Transverse colon (tissue), 4 donors: ENCODE data around the gene ERGIC1. TPM values are rescaled to one million over a fixed set of nuclear protein-coding genes. Genes with fewer than 3 reads are reported as not detected.
A peak's percentile ranks its signal among the peaks of the same experiment; 100 is the strongest.

Experiments
- DNase-seq: peaks from one replicate; pipeline ENCODE4 v3.0.0-alpha.2; 2019
- H3K27ac ChIP-seq, 4 donors: fragments of 200-600 bp; sonication (generic); 2 replicates each; pipeline ENCODE4 v1.5.1; 2016 to 2018; ENCODE audit warnings: inconsistent platforms in 4 of 4
- H3K27me3 ChIP-seq: fragments of 200-600 bp; sonication (generic); 2 replicates; pipeline ENCODE4 v1.5.1; 2017; ENCODE audit warnings: inconsistent platforms
- H3K36me3 ChIP-seq, 4 donors: fragments of 200-600 bp; sonication (generic); 2 replicates each; pipeline ENCODE4 v1.5.1; 2017 to 2019; ENCODE audit warnings: inconsistent platforms in 4 of 4
- H3K4me1 ChIP-seq, 4 donors: fragments of 200-600 bp; sonication (generic); 2 replicates each; pipeline ENCODE4 v1.5.1; 2017 to 2020; ENCODE audit warnings: inconsistent platforms in 4 of 4
- H3K4me3 ChIP-seq, 4 donors: fragments of 200-600 bp; sonication (generic); 1 replicate in 1 of 4; 2 replicates in 3 of 4; pipeline versions ENCODE4 v1.5.1 to v1.6.1; 2017 to 2019; ENCODE audit warnings: inconsistent platforms in 4 of 4
- H3K9me3 ChIP-seq, 2 donors: fragments of 200-600 bp; sonication (generic); 2 replicates each; pipeline ENCODE4 v1.5.1; 2017 to 2019; ENCODE audit warnings: inconsistent platforms in 2 of 2
- EP300 ChIP-seq: sonication (generic); formaldehyde crosslinking; IDR thresholded peaks from one replicate; pipeline ENCODE4 v1.6.1; 2017; ENCODE audit warnings: antibody characterized with exemption, low read depth
- POLR2A ChIP-seq: fragments of 450-650 bp; IDR thresholded peaks from one replicate; pipeline ENCODE4 v1.6.1; 2016; ENCODE audit warnings: antibody characterized with exemption, mild to moderate bottlenecking, moderate library complexity
- POLR2AphosphoS5 ChIP-seq, 3 donors: sonication (generic); formaldehyde crosslinking; IDR thresholded peaks; one replicate each; pipeline ENCODE4 v1.6.1; 2016; ENCODE audit warnings: antibody characterized with exemption in 3 of 3
- WGBS, 2 donors: methylation state at CpG; one replicate each; pipeline ENCODE4 v1.1.5; 2018; ENCODE audit warnings: low coverage in 1 of 2; 5-methylcytosine and 5-hydroxymethylcytosine counted together
- in situ Hi-C, 4 donors: fragments of 200-750 bp; cut with MboI; loops; one replicate each; pipeline versions ENCODE4 v1.15.0 to v1.15.1; 2017; ENCODE audit warnings: low sequenced_read_pairs in 3 of 4, low pct_ligation_motif_present in 1 of 4, low pct_unique_long_range_greater_than_20kb in 1 of 4
- intact Hi-C: fragments of 100-400 bp; cut with DNase I; formaldehyde crosslinking; loops from one replicate; pipeline ENCODE4 v1.15.1; 2023; ENCODE audit warnings: low total_unique reads
- total RNA-seq, 4 donors: library from RNA; depleted of rRNA; stranded (reverse); fragments of >200 nt; gene quantifications; one replicate each; pipeline ENCODE4 v1.1.0, GENCODE V29; 2016
- TF ChIP-seq, protein P1 (sequence below), 5 experiments: fragments of 200-600 bp in 3 of 5; fragments of 450-650 bp in 2 of 5; sonication (generic) in 3 of 5; IDR thresholded peaks; 1 replicate in 2 of 5; 2 replicates in 3 of 5; pipeline ENCODE4 v1.5.1; 2016 to 2017; ENCODE audit warnings: antibody characterized with exemption in 5 of 5, inconsistent platforms in 3 of 5, mild to moderate bottlenecking in 2 of 5, moderate library complexity in 1 of 5

Gene ERGIC1
- total RNA-seq, 4 donors from 2014 or later = 125 to 252 (median 184) TPM

GRCh38 chr5:172953776-172954675 is 120.0 kb downstream of the ERGIC1 start:
- no peaks in the 10 kb centered on the region for H3K27me3 ChIP-seq
- no peak for TF ChIP-seq POLR2AphosphoS5 (IDR thresholded peaks at IDR 0.05)
- no peaks in the 10 kb centered on the region for H3K9me3 ChIP-seq
- in situ Hi-C loops = loop anchor here in 2 of 4 donors (10.0 to 25.0 kb wide), 2 partner anchors 333 to 489 kb away; no protein-coding TSS in a partner anchor
- DNase-seq = no peak
- intact Hi-C loops = loop anchor here (5.0 kb wide), 1 partner anchor 477 kb away; no protein-coding TSS in a partner anchor
- H3K4me1 ChIP-seq = peaks cover 0 to 8% (median 5%) of the 10 kb centered on the region in 4 donors
- peak overlapping the region in 2 of 4 donors; percentile 24 to 51 for H3K27ac ChIP-seq
- WGBS, 2 donors = 65 to 77% methylated on average over 10 to 15 of the region's 15 CpGs
- H3K4me3 ChIP-seq = no peak overlapping the region
- H3K36me3 ChIP-seq = peaks cover 0 to 3% (median 0%) of the 10 kb centered on the region in 4 donors

DNA sequence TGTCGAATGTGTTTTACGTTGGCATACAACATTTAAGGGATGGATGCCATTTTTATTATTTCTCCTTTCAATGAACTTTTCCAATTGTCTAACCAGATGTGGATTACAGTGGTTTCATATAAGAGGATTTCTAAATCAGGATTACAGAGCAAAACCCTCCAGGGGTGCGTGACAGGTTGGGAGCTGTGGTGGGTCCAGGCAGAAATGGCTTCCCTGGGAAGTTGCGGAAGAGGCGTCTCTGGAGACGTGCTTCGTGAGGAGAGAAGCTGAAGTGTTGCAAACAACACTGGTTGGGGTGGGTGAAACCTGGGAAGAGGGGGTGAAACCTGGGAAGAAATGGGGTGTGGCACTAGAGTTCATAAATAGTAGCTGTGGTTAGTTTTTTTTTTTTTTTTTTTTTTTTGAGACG is 120.7 kb downstream of the ERGIC1 start:
- intact Hi-C loops (loop anchor here (5.0 kb wide), 1 partner anchor 477 kb away; no protein-coding TSS in a partner anchor), in situ Hi-C loops (loop anchor here in 2 of 4 donors (10.0 to 25.0 kb wide), 2 partner anchors 333 to 490 kb away; no protein-coding TSS in a partner anchor)
- Histone ChIP-seq H3K27me3 (no peaks in the 10 kb centered on the region), H3K36me3 (peaks cover 0 to 3% (median 0%) of the 10 kb centered on the region in 4 donors), H3K9me3 (no peaks in the 10 kb centered on the region), H3K4me1 (peaks cover 0 to 10% (median 6%) of the 10 kb centered on the region in 4 donors), H3K27ac (peak overlapping the region in 2 of 4 donors; percentile 24 to 51), H3K4me3 (no peak overlapping the region)
- WGBS, 2 donors = 81 to 87% methylated on average over 8 of the region's 8 CpGs
- TF ChIP-seq POLR2AphosphoS5 (IDR thresholded peaks at IDR 0.05) = no peak
- TF ChIP-seq POLR2A = no peak
- TF ChIP-seq, protein P1, sequence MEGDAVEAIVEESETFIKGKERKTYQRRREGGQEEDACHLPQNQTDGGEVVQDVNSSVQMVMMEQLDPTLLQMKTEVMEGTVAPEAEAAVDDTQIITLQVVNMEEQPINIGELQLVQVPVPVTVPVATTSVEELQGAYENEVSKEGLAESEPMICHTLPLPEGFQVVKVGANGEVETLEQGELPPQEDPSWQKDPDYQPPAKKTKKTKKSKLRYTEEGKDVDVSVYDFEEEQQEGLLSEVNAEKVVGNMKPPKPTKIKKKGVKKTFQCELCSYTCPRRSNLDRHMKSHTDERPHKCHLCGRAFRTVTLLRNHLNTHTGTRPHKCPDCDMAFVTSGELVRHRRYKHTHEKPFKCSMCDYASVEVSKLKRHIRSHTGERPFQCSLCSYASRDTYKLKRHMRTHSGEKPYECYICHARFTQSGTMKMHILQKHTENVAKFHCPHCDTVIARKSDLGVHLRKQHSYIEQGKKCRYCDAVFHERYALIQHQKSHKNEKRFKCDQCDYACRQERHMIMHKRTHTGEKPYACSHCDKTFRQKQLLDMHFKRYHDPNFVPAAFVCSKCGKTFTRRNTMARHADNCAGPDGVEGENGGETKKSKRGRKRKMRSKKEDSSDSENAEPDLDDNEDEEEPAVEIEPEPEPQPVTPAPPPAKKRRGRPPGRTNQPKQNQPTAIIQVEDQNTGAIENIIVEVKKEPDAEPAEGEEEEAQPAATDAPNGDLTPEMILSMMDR (IDR thresholded peaks at IDR 0.05) = no peak
- TF ChIP-seq EP300 = no peak
- no peak for DNase-seq

DNA sequence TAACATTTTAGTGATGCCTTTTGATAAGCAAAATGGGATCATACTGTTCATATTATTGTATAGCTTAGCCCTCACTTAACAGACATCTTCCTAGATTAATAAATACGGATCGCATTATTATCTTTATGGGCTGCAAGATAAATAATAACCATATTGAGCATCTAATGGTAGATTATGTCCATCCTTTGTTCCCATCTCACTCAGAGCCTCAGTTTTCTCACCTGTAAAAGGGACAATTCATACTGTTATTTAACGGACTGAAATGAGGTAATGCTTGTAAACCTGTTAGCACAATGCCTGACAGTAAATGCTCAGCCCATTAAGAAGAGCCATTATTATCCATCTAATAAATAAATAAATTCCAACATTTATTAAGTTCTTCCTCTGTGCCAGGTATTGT is 122.2 kb downstream of the ERGIC1 start:
- TF ChIP-seq, protein P1 (IDR thresholded peaks at IDR 0.05) = no peak
- Histone ChIP-seq H3K27ac (peak overlapping the region in 1 of 4 donors; percentile 30), H3K9me3 (no peaks in the 10 kb centered on the region), H3K36me3 (no peaks in the 10 kb centered on the region), H3K4me3 (no peak overlapping the region), H3K4me1 (peaks cover 7 to 19% (median 14%) of the 10 kb centered on the region in 4 donors), H3K27me3 (no peaks in the 10 kb centered on the region)
- intact Hi-C loops (no loop called here), in situ Hi-C loops (loop anchor here in 2 of 4 donors (10.0 to 25.0 kb wide), 2 partner anchors 331 to 491 kb away; no protein-coding TSS in a partner anchor)
- WGBS, 2 donors = 71 to 72% methylated on average over 3 of the region's 3 CpGs
- DNase-seq = no peak

- DNase-seq = no peak
- 64 to 90% methylated on average over 2 to 4 of the region's 4 CpGs for WGBS, 2 donors
- Histone ChIP-seq H3K27me3 (no peaks in the 10 kb centered on the region), H3K9me3 (no peaks in the 10 kb centered on the region), H3K36me3 (no peaks in the 10 kb centered on the region), H3K27ac (peak overlapping the region in 1 of 4 donors; percentile 30), H3K4me1 (peaks cover 7 to 19% (median 14%) of the 10 kb centered on the region in 4 donors), H3K4me3 (no peak overlapping the region)
- in situ Hi-C loops = loop anchor here in 2 of 4 donors (10.0 to 25.0 kb wide), 2 partner anchors 330 to 492 kb away; no protein-coding TSS in a partner anchor
- TF ChIP-seq POLR2AphosphoS5 (IDR thresholded peaks at IDR 0.05) = no peak
- TF ChIP-seq, protein P1 (IDR thresholded peaks at IDR 0.05) = no peak
- TF ChIP-seq POLR2A = no peak
- TF ChIP-seq EP300 = no peak
- intact Hi-C loops = no loop called here
Observed at GRCh38 chr5:172956936-172957335, 122.9 kb downstream of the ERGIC1 start.
